NT2/D1 (cell line): ENCODE results near the gene PRXL2A.

ENCODE experiments used
- DNase-seq: peaks from one replicate; pipeline ENCODE4 v3.0.0-alpha.2; 2011; ENCODE audit warnings: low read depth, low spot score
- H3K27me3 ChIP-seq: 2 replicates; pipeline ENCODE4 v1.6.0; 2011; ENCODE audit warnings: mild to moderate bottlenecking; ENCODE audit not compliant: insufficient read length, insufficient read depth
- H3K36me3 ChIP-seq: 2 replicates; pipeline ENCODE4 v1.6.1; 2011; ENCODE audit warnings: mild to moderate bottlenecking, low read length, mixed read lengths; ENCODE audit not compliant: insufficient read depth, insufficient read length
- H3K4me1 ChIP-seq: 2 replicates; pipeline ENCODE4 v1.5.1; 2011; ENCODE audit not compliant: insufficient read depth, insufficient read length
- H3K4me3 ChIP-seq: 2 replicates; pipeline ENCODE4 v1.5.1; 2011; ENCODE audit warnings: low read depth; ENCODE audit not compliant: insufficient read length
- H3K9ac ChIP-seq: 2 replicates; pipeline ENCODE4 v1.6.0; 2011; ENCODE audit warnings: low read depth; ENCODE audit not compliant: insufficient read length
- H3K9me3 ChIP-seq: 2 replicates; pipeline ENCODE4 v1.5.1; 2011; ENCODE audit warnings: mild to moderate bottlenecking, low read length; ENCODE audit not compliant: insufficient read depth
- SUZ12 ChIP-seq: IDR thresholded peaks from 2 replicates; pipeline ENCODE4 v1.6.1; 2011; ENCODE audit not compliant: insufficient read length, insufficient read depth; ENCODE audit errors: extremely low read depth
- YY1 ChIP-seq: IDR thresholded peaks from 2 replicates; pipeline ENCODE4 v1.6.1; 2011; ENCODE audit not compliant: insufficient read length, insufficient read depth
- ZNF274 ChIP-seq: IDR thresholded peaks from 2 replicates; pipeline ENCODE4 v1.6.1; 2011; ENCODE audit warnings: mild to moderate bottlenecking, low read depth, low read length

The PRXL2A gene

GRCh38 chr10:80462981-80463741, 54.8 kb downstream of the PRXL2A start:
- no peak for TF ChIP-seq YY1
- no peak for TF ChIP-seq ZNF274
- TF ChIP-seq SUZ12: no peak
- Histone ChIP-seq H3K4me3 (no peak overlapping the region), H3K36me3 (peaks cover 4% of the 10 kb centered on the region), H3K9ac (no peak overlapping the region), H3K27me3 (no peaks in the 10 kb centered on the region), H3K4me1 (peaks cover 15% of the 10 kb centered on the region), H3K9me3 (no peaks in the 10 kb centered on the region)
- DNase-seq: no peak

GRCh38 chr10:80463868-80464267, 55.5 kb downstream of the PRXL2A start:
- peaks cover 15% of the 10 kb centered on the region for H3K4me1 ChIP-seq
- TF ChIP-seq ZNF274 (no peak), YY1 (no peak), SUZ12 (no peak)
- H3K27me3 ChIP-seq: peaks cover 3% of the 10 kb centered on the region
- peaks cover 4% of the 10 kb centered on the region for H3K36me3 ChIP-seq
- no peaks in the 10 kb centered on the region for H3K9me3 ChIP-seq
- H3K4me3 ChIP-seq: no peak overlapping the region
- H3K9ac ChIP-seq: peak overlapping the region; percentile 45
- no peak for DNase-seq

GRCh38 chr10:80464557-80465450, 56.5 kb downstream of the PRXL2A start:
- Histone ChIP-seq H3K27me3 (peaks cover 12% of the 10 kb centered on the region), H3K9ac (peak overlapping the region; percentile 57), H3K36me3 (peaks cover 9% of the 10 kb centered on the region), H3K9me3 (no peaks in the 10 kb centered on the region), H3K4me3 (no peak overlapping the region), H3K4me1 (peaks cover 15% of the 10 kb centered on the region)
- DNase-seq: peak; percentile 82
- no peak for TF ChIP-seq YY1
- no peak for TF ChIP-seq SUZ12
- TF ChIP-seq ZNF274: no peak

- Histone ChIP-seq H3K9me3 (no peaks in the 10 kb centered on the region), H3K4me1 (peaks cover 15% of the 10 kb centered on the region), H3K27me3 (peaks cover 14% of the 10 kb centered on the region), H3K9ac (peak overlapping the region; percentile 57), H3K4me3 (no peak overlapping the region), H3K36me3 (peaks cover 10% of the 10 kb centered on the region)
- DNase-seq: no peak
- TF ChIP-seq SUZ12: no peak
Measured at GRCh38 chr10:80465451-80465835, 57.1 kb downstream of the PRXL2A start.

GRCh38 chr10:80465839-80466590, 57.7 kb downstream of the PRXL2A start:
- H3K27me3 ChIP-seq: peaks cover 19% of the 10 kb centered on the region
- H3K4me1 ChIP-seq: peaks cover 15% of the 10 kb centered on the region
- DNase-seq: no peak
- TF ChIP-seq ZNF274: no peak
- no peak for TF ChIP-seq YY1
- TF ChIP-seq SUZ12: no peak
- H3K36me3 ChIP-seq: peaks cover 16% of the 10 kb centered on the region
- H3K9ac ChIP-seq: no peak overlapping the region
- no peaks in the 10 kb centered on the region for H3K9me3 ChIP-seq
- no peak overlapping the region for H3K4me3 ChIP-seq

- DNase-seq: no peak
- Histone ChIP-seq H3K9ac (no peak overlapping the region), H3K36me3 (peaks cover 21% of the 10 kb centered on the region), H3K4me1 (peaks cover 15% of the 10 kb centered on the region), H3K4me3 (no peak overlapping the region), H3K27me3 (peaks cover 20% of the 10 kb centered on the region), H3K9me3 (no peaks in the 10 kb centered on the region)
- TF ChIP-seq YY1 (no peak), ZNF274 (no peak), SUZ12 (no peak)
Measured at GRCh38 chr10:80466724-80467326, 58.5 kb downstream of the PRXL2A start.
